ENCODE data around the gene CORO2B. TPM values are rescaled to one million over a fixed set of nuclear protein-coding genes. Genes with fewer than 3 reads are reported as not detected.

CORO2B gene
- total RNA-seq, 4 donors from 2014 or later = 0.80 to 4.5 (median 2.3) TPM

DNA sequence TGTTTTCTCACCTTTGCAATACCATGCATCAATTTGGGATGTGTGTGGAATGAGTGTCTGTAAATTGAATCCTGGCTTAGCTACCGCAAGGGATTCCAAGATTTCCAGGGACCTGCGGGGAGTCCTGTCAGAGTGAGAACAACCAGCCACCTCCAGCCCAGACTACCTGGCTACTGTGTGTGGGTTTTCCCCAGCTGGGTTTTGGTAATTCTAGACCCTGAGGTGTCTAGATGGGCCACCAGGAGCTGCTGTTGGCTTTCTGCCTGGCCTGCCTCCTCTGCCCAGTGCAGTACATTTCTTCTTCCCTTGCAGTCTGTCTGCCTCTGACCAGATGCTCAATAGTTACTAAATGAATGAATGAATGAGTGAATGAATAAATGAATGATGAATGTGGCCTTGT, 32.5 kb upstream of the CORO2B start:
- peak in 1 of 2 donors; percentile 48 for DNase-seq (ENCODE audit: low spot score in 2 of 2)
- intact Hi-C loops (cut with DNase I; ENCODE audit: low total_unique reads) = no loop called here
- TF ChIP-seq POLR2A (IDR thresholded peaks at IDR 0.05) = no peak
- TF ChIP-seq, protein P1, sequence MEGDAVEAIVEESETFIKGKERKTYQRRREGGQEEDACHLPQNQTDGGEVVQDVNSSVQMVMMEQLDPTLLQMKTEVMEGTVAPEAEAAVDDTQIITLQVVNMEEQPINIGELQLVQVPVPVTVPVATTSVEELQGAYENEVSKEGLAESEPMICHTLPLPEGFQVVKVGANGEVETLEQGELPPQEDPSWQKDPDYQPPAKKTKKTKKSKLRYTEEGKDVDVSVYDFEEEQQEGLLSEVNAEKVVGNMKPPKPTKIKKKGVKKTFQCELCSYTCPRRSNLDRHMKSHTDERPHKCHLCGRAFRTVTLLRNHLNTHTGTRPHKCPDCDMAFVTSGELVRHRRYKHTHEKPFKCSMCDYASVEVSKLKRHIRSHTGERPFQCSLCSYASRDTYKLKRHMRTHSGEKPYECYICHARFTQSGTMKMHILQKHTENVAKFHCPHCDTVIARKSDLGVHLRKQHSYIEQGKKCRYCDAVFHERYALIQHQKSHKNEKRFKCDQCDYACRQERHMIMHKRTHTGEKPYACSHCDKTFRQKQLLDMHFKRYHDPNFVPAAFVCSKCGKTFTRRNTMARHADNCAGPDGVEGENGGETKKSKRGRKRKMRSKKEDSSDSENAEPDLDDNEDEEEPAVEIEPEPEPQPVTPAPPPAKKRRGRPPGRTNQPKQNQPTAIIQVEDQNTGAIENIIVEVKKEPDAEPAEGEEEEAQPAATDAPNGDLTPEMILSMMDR (IDR thresholded peaks at IDR 0.05) = no peak
- WGBS, 2 donors = 89 to 100% methylated on average over 2 of the region's 2 CpGs
- no peak overlapping the region for H3K4me3 ChIP-seq (ENCODE audit: low read depth, poor library complexity, severe bottlenecking)

DNA sequence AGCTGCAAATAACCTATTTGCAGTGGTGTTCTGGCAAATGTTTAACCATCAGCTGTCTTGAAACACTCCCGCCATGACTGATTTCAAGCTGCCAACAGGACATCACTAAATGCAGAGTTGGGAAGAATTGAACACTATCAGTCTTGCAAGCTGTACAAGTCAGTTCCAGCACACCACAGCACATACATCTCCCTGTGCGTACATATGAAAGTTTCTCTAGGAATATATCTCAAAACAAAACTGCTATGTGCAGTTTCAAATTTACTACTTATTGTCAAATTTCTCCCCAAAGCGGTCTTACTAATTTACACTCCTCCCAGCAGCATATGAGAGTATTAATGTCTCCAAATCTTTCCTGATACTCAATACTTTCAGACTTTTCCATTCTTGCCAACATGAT, 30.4 kb upstream of the CORO2B start:
- H3K4me3 ChIP-seq (ENCODE audit: low read depth, poor library complexity, severe bottlenecking) = no peak overlapping the region
- WGBS, 2 donors = 86 to 90% methylated on average over 3 of the region's 3 CpGs
- DNase-seq (ENCODE audit: low spot score in 2 of 2) = no peak
- TF ChIP-seq, protein P1 (IDR thresholded peaks at IDR 0.05) = no peak
- TF ChIP-seq POLR2A (IDR thresholded peaks at IDR 0.05) = no peak
- intact Hi-C loops (cut with DNase I; ENCODE audit: low total_unique reads) = no loop called here

DNA sequence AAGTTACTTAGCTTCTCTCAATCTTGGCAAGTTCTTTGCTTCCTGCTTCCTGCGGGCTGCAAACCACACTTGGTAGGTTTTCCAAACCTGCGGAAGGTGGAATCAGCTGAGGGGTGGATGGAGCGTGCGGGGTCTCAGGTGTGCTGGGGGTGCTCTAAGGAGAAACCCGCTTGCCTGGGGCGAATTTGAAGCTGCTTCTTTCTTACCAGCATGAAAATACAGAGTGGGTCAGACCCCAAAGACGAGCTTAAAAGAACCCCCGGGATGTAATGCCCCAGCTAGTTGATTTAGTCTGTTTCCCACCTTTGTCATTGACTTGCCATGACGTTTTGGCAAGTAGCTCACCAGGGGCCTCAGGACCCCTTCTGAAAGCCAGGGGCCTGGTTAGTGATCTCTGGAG, 28.8 kb upstream of the CORO2B start:
- no peak overlapping the region for H3K4me3 ChIP-seq (ENCODE audit: low read depth, poor library complexity, severe bottlenecking)
- intact Hi-C loops (cut with DNase I; ENCODE audit: low total_unique reads) = loop anchor here (5.0 to 10.0 kb wide), 3 partner anchors 225 to 322 kb away; no protein-coding TSS in a partner anchor
- DNase-seq (ENCODE audit: low spot score in 2 of 2) = peak in 1 of 2 donors; percentile 84
- WGBS, 2 donors = 70 to 71% methylated on average over 9 of the region's 9 CpGs
- TF ChIP-seq, protein P1 (IDR thresholded peaks at IDR 0.05) = no peak

DNA sequence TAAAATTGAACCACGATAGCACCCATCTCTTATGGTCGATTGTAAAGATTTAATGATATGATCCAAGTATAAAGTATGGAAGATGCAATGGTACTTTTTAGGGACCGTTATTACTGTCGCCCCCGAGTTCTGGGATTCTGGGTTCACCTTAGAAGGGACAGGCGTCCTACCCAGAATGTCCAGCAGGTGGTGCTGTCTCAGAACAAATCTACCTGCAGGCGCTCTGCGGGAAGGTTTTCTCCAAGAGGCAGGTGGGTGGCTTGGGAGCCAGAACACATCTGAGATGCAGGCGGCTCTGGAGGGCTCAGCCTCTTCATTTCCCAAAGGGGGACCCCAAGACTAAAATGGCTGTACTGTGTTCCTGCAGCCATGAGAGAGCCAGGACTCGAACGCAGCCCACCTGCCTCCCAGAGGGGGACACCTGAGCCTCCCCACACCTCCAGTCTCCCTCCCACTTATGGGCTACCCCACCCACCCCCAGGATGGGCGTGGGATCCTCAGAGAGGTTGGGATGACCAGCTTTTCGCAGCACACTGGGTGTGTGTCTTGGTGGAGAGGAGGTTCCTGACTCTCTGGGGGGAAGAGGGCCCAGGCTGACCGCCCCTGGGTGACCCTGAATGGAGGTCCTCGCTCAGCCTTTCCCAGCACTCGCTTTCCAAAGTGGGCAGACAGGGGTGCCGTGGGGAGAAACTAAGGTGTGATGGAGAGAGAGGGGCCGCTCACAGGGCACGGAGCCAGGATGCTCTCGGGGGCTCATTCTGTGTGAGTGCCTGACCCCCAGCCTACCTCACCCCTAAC, 28.1 kb upstream of the CORO2B start:
- intact Hi-C loops (cut with DNase I; ENCODE audit: low total_unique reads) = loop anchor here (5.0 to 10.0 kb wide), 3 partner anchors 226 to 322 kb away; no protein-coding TSS in a partner anchor
- TF ChIP-seq, protein P1 (IDR thresholded peaks at IDR 0.05) = peak in 1 of 3 donors; percentile 69
- TF ChIP-seq POLR2A (IDR thresholded peaks at IDR 0.05) = no peak
- no peak overlapping the region for H3K4me3 ChIP-seq (ENCODE audit: low read depth, poor library complexity, severe bottlenecking)
- peak; percentile 70 to 96 for DNase-seq (ENCODE audit: low spot score in 2 of 2)
- 42 to 48% methylated on average over 20 of the region's 20 CpGs for WGBS, 2 donors

DNA sequence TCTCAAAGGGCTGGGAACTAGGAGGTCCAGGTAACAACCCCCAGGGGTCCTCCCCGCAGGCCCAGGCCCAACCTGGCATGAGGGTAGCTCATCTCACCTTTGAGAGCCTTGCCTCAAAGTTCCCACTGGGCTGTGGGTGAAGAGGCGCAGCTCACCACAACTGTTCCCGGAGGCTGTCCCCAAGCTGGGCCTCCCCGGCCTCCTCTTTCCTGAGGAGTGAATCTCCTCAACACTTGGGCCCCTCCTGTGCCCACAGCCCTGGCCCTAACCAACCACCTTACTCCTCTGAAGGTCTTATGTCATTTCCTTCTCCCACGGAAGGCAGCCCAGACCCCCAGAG, 27.5 kb upstream of the CORO2B start:
- TF ChIP-seq POLR2A (IDR thresholded peaks at IDR 0.05) = no peak
- TF ChIP-seq, protein P1 (IDR thresholded peaks at IDR 0.05) = no peak
- intact Hi-C loops (cut with DNase I; ENCODE audit: low total_unique reads) = loop anchor here (5.0 to 10.0 kb wide), 3 partner anchors 226 to 321 kb away; no protein-coding TSS in a partner anchor
- DNase-seq (ENCODE audit: low spot score in 2 of 2) = peak in 1 of 2 donors; percentile 12
- 74 to 81% methylated on average over 4 to 5 of the region's 5 CpGs for WGBS, 2 donors
- no peak overlapping the region for H3K4me3 ChIP-seq (ENCODE audit: low read depth, poor library complexity, severe bottlenecking)
